HG02870 (cell line): ENCODE results near the gene TEX36.
"Not testable (repeated sequence)": the region's sequence is repeated elsewhere in the genome, so short reads cannot be mapped to it uniquely, and the experiment has no call there.

Experiments
- ATAC-seq: cut with Tn5 transposase; IDR thresholded peaks from one replicate; pipeline ENCODE4 v1.9.1; 2021; ENCODE audit warnings: mild to moderate bottlenecking, moderate library complexity; ENCODE audit not compliant: unreplicated experiment

Gene TEX36

DNA sequence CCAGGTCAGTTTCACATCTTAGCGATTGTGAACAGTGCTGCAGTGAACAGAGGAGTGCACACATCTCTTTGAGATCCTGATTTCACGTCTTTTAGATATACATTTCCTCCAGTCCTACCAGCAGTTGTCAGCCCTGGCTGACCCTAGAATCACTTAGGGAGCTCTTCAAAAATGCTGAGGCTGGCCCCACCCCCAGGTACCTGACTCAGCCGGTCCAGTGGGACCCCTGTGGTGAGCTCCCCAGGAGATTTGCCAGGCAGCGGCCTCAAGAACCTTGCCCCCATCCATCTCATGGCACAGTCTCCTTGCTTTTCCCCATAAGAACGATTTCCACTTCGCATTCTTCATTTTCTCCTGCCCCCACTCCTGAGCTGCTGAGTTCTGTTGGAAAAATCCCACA lies 45.5 kb downstream of the TEX36 start:
- ATAC-seq, result no peak

DNA sequence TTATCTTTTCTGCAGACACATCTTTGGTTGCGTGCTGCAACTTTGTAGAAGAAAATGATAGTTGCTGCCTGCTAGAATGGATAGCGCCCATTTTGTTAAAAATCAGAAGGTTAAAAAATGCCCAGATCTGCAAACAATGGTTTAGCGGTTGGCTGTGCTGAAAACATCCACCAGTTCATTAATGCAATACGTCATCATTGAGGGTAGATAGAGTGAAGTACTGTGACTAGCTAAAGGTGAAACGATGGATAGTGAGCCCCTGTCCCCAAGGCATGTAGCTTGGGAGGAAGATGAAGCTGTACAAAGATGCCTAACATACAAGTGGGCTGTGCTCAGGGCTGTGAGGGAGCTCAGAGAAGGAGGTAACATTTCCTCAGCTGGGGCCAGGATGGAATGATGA lies 48.4 kb downstream of the TEX36 start:
- ATAC-seq, result no peak

GRCh38 chr10:125633517-125633999 lies 49.4 kb downstream of the TEX36 start:
- ATAC-seq, result no peak

DNA sequence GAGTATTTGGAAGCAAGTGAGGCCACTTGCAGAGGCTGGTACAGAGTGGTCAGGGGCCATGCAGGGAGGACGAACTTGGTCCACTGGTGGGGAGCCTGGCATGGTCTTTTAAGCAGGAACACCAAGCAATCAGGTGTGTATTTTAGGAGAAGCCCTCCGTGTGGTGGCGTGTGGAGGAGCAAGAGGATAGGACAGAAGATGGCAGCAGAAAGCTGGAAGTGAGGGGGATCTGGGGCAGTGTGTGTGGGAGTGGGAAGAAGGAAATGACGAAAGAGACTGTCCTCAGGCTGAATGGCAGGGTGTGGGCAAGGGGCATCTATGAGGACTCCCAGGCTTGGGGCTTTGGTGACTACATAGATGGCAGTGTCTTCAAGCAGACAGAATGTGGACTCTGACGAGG lies 51.2 kb downstream of the TEX36 start:
- no peak for ATAC-seq

DNA sequence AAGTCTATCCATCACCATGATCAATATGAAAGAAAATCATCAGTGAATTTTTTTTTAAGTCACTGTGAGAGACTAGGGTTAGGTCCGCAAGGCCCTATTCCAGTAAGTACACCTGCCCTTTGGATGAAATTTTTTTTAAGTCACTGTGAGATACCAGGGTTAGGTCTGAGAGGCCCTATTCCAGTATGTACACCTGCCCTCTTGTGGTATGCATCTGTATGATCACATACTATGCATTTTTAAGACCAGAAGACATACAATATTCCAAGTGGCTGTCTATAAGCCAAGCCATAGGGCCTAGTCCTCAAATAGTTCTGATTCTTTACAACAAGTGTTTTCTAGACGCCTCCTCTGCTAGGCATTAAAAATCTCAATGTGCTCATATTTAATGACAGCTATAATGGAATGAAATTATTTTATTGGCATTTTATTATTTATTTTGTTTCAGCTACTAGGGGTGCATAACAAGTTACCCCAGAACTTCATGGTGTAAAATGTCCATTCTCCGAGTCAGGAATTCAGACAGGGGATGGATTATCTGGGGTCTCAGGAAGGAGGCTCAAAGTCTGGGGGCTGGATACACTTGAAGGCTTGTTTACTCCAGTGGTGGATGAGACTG lies 53.1 kb downstream of the TEX36 start:
- ATAC-seq, result no peak

DNA sequence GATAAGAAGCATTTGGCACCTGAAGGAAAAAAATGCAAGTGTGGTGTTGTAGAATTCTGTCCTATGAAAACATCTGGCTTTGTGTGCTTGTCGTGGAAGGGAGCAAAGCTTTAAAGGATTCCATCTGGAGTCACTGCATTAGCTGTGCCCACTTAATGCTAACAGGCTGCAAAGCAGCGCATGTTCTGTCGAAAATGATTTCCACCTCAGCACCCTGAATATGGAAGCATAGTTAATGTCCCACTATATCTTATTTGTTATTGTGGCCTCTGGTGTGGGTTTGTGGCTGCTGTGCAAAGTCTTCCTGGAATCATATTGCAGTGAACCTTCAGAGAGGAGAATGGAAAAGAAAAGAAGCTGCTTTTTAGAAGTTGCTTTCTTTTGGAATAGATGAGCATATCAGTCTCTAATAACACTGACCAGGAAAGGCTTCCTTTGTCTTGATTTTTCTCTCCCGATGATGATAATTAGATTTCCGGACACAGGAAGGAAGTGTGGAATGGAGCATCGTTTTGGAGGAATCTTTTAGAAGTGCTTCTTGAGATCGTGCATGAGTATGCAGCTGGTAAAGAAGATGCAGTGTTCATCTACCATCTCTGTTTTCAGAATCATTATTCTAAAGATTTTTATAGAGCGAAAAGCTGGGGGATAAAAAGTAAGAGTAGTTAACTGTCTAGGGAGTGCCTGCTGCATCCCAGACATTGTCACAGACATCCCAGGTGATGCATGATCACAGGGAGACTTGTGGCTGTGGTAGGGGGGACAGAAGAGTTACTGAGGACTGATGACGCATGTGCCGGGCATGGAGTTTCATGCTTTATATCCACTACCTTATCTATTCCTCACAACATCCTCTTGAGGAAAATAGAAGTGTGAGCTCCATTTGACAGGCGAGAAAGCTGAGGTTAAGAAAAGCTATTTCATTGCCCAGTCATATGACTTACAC lies 54.6 kb downstream of the TEX36 start:
- no peak for ATAC-seq

GRCh38 chr10:125627646-125628045 lies 55.3 kb downstream of the TEX36 start:
- ATAC-seq, result no peak

DNA sequence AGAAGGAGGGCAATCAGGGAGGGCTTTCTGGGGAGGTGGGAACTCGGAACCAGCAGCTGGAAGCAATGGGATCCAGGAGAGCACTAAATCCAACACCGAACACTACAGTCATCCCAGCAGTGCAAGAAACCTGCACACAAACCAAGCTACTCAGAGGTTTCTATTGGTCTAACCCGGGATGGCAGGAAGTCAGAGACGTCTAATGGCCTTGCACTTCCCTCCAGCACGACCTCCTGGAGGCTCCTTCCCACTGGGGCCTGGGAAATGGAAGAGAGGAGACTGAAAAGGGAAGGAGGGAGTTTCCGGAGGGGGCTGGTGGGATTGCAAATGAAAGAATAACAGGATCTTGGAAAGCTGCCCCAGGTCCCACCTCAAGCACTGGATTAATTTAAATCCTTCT lies 56.3 kb downstream of the TEX36 start:
- ATAC-seq, result no peak

DNA sequence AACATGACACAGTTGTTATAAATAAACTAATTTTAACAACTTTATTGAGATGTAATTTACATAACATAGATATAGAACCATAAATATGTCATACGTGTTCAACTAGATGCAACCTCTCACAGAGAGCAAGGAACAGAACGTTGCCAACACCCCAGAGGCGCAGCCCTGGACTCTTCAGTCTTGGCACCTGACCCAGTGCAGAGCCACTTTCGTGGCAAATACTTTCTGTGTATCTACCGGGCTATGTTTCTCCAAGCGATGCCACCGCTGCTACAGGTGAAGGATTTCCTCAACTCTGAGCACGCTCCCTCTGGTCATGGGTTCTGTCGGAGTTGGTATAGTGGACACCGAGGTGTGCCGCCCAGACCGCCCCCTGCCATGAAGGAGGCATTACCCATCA lies 57.4 kb downstream of the TEX36 start:
- no peak for ATAC-seq

GRCh38 chr10:125624800-125625199 lies 58.2 kb downstream of the TEX36 start:
- no peak for ATAC-seq

DNA sequence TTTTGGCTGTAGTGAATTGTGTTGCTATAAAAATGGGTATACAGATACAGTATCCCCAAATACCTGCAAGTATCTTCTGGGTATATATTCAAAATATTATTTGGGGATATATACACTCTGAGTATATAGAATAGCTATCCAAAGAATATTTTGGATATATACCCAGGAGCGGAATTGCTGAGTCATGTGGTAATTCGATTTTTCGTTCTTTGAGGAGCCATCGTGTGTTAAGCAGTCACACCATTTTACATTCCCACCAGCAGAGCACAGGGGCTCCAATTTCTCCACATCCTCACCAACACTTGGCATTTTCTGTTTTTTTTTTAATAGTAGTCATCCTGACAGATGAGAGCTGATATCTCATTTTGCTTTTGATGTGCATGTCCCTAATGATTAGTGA lies 61.9 kb downstream of the TEX36 start:
- ATAC-seq, result no peak

DNA sequence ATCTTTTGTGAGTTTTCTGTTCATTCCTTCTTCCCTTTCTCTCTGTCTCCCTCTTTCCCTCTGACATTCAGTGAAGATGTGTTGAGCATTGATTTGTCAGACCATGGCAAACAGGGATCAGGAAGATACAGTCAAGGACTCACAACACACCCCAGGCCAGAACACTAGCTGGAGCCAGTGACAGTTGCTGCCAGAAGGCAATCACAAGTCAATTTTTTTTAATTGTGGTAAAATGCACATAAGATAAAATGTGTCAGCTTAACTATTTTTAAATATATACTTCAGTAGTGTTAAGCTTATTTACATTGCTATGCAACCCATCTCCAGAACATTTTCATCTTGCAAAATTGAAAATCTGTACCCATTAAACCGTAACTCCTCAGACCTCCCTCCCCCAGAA lies 62.6 kb downstream of the TEX36 start:
- no peak for ATAC-seq

DNA sequence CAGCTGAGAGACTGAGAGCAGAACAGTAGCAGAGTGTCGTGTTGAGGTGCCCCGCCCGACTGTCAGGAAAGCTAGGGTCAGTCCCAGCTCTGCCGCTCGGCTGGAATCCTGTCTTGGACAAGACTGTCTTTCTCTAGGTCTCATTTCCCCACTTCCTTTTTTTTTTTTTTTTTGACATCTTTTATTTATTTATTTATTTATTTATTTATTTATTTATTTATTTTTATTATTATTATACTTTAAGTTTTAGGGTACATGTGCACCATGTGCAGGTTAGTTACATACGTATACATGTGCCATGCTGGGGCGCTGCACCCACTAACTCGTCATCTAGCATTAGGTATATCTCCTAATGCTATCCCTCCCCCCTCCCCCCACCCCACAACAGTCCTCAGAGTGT lies 69.9 kb downstream of the TEX36 start:
- not testable (repeated sequence) for ATAC-seq

DNA sequence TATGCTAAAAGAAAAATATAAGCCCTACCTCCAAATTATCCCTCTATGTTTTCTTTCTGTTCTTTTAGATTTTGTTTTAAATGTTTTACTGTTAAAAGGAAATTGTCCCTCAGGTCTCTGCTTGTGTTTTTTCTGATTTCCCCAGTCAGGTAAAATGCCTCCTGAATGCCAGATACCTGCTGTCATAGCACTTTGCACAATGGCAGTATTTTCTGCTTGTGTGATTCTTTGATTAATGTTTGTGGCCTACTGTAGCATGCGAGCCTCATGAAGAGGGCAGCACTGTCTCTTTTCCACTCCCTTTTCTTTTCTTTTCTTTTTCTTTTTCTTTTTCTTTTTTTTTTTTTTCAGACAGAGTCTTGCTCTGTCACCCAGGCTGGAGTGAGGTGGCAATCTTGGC lies 71.2 kb downstream of the TEX36 start:
- ATAC-seq, result no peak

DNA sequence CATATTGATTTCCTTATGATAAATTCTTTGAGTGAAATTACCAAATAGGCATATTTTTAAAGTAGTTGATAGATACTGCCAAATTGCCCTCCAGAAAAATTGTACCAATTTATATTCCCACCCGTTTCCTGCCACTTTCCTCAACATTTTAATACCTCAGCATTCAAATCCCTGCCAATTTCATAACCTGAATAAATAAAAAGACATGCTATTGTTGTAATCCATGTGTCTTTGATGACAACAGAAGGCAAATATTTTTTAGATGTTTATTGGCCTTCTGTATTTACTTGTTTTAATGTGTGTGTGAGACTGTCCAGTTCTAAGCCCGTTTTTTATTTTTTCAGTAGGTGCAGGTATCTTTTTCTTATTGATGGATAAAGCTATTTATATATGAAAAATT lies 71.7 kb downstream of the TEX36 start:
- ATAC-seq, result no peak

GRCh38 chr10:125609859-125610258 lies 73.1 kb downstream of the TEX36 start:
- ATAC-seq, result no peak

GRCh38 chr10:125608474-125608873 lies 74.5 kb downstream of the TEX36 start:
- no peak for ATAC-seq

GRCh38 chr10:125607689-125608290 lies 75.2 kb downstream of the TEX36 start:
- no peak for ATAC-seq

DNA sequence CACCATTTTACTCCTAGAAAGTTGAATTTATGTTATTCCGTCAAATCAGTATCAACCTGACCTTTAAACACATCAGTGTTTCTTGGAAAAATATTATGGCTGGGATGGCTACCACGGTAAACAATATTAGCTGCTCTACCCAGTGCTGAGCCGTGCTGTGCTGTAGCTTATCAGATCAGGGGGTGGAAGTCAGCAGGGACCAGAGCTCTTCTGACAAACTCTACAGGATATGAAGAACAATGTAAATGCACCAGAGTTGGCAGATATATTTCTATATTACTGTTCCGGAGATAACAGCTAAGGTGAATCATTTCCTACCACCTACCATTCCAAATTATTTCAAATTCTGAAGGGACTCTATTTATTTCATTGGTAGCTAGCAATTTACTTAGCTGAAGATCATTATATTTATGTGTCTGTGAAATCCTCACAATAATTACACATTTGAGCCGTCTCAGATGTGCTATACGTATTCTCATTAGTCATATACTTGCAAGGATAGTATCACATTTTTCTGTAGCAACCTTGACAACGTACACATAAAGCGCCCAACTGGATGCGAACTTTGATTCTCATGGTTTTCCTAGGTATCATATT lies 76.5 kb downstream of the TEX36 start:
- ATAC-seq, result no peak
